Neural cell (in vitro differentiated cells): Measurements from ENCODE around the gene SLFN12. TPM values are rescaled to one million over a fixed set of nuclear protein-coding genes. Genes with fewer than 3 reads are reported as not detected.

Experiments
- H2AFZ ChIP-seq: fragments of 200-600, 300-800 bp; sonication (generic), shearing (Covaris generic); 2 replicates; pipeline ENCODE4 v1.6.0; 2014; ENCODE audit warnings: low read depth, mild to moderate bottlenecking, antibody characterized with exemption, low read length, moderate library complexity
- H3F3A ChIP-seq: fragments of 200-600 bp; shearing (Covaris generic); 2 replicates; pipeline ENCODE4 v1.6.1; 2016; ENCODE audit warnings: mild to moderate bottlenecking, moderate library complexity, mixed read lengths, antibody characterized with exemption, low read length; ENCODE audit not compliant: insufficient read depth, poor library complexity, severe bottlenecking
- H3K27ac ChIP-seq: fragments of 200-600, 300-800 bp; sonication (generic), shearing (Covaris generic); 2 replicates; pipeline ENCODE4 v1.5.1; 2014; ENCODE audit warnings: mild to moderate bottlenecking, low read length, moderate library complexity
- H3K27me3 ChIP-seq: fragments of 300-800, 200-600 bp; sonication (generic), shearing (Covaris generic); 2 replicates; pipeline ENCODE4 v1.6.0; 2014; ENCODE audit warnings: mild to moderate bottlenecking, low read depth, low read length, moderate library complexity; ENCODE audit not compliant: insufficient read depth
- H3K36me3 ChIP-seq: fragments of 300-800, 200-600 bp; sonication (generic), shearing (Covaris generic); 2 replicates; pipeline ENCODE4 v1.5.1; 2014; ENCODE audit warnings: mild to moderate bottlenecking, antibody characterized with exemption, low read length, moderate library complexity; ENCODE audit not compliant: insufficient read depth
- H3K4me2 ChIP-seq: fragments of 300-800, 200-600 bp; sonication (generic), shearing (Covaris generic); 2 replicates; pipeline ENCODE4 v1.6.0; 2014; ENCODE audit warnings: mild to moderate bottlenecking, low read length
- H3K4me3 ChIP-seq: fragments of 300-800, 200-600 bp; sonication (generic), shearing (Covaris generic); 2 replicates; pipeline ENCODE4 v1.5.1; 2014; ENCODE audit warnings: mild to moderate bottlenecking, low read length, moderate library complexity
- H3K79me2 ChIP-seq: fragments of 200-600 bp; shearing (Covaris generic); replicated peaks from 2 replicates; pipeline ENCODE4 v1.6.0; 2014; ENCODE audit warnings: mild to moderate bottlenecking, low read length, moderate library complexity; ENCODE audit not compliant: insufficient read depth
- H3K9ac ChIP-seq: fragments of 300-800, 200-600 bp; sonication (generic), shearing (Covaris generic); 2 replicates; pipeline ENCODE4 v1.6.1; 2016; ENCODE audit warnings: mild to moderate bottlenecking, low read length, mixed read lengths
- H3K9me2 ChIP-seq: fragments of 200-600 bp; shearing (Covaris generic); 2 replicates; pipeline ENCODE4 v1.6.1; 2016; ENCODE audit warnings: mild to moderate bottlenecking, low read length, mixed read lengths; ENCODE audit not compliant: insufficient read depth
- H3K9me3 ChIP-seq: fragments of 200-600, 300-800 bp; sonication (generic), shearing (Covaris generic); 2 replicates; pipeline ENCODE4 v1.6.1; 2016; ENCODE audit warnings: mild to moderate bottlenecking, mixed run types, low read length, moderate library complexity, mixed read lengths
- H4K20me1 ChIP-seq: fragments of 200-600 bp; shearing (Covaris generic); 2 replicates; pipeline ENCODE4 v1.6.1; 2016; ENCODE audit warnings: mild to moderate bottlenecking, mixed run types; ENCODE audit not compliant: insufficient read depth
- EP300 ChIP-seq: fragments of 450-650 bp; conservative IDR thresholded peaks from 2 replicates; pipeline ENCODE4 v1.6.1; 2014; ENCODE audit warnings: antibody characterized with exemption, mild to moderate bottlenecking, moderate library complexity; ENCODE audit not compliant: poor library complexity, severe bottlenecking
- EZH2 ChIP-seq: fragments of 200-600, 300-800 bp; shearing (Covaris generic), sonication (generic); IDR thresholded peaks from 2 replicates; pipeline ENCODE4 v1.6.1; 2014; ENCODE audit warnings: antibody characterized with exemption, low read length, borderline replicate concordance, mild to moderate bottlenecking; ENCODE audit not compliant: insufficient read depth, poor library complexity, severe bottlenecking
- MXI1 ChIP-seq: fragments of 450-650 bp; conservative IDR thresholded peaks from 2 replicates; pipeline ENCODE4 v1.6.1; 2014; ENCODE audit warnings: antibody characterized with exemption, mild to moderate bottlenecking; ENCODE audit not compliant: poor library complexity, severe bottlenecking
- POLR2AphosphoS5 ChIP-seq: IDR thresholded peaks from 2 replicates; pipeline ENCODE4 v1.6.1; 2012
- RAD21 ChIP-seq: fragments of 450-650 bp; conservative IDR thresholded peaks from 2 replicates; pipeline ENCODE4 v1.6.1; 2014; ENCODE audit warnings: antibody characterized with exemption, mild to moderate bottlenecking, moderate library complexity
- SMC3 ChIP-seq: fragments of 450-650 bp; conservative IDR thresholded peaks from 2 replicates; pipeline ENCODE4 v1.6.1; 2014; ENCODE audit warnings: antibody characterized with exemption, mild to moderate bottlenecking, moderate library complexity; ENCODE audit not compliant: poor library complexity
- TAF1 ChIP-seq: IDR thresholded peaks from 2 replicates; pipeline ENCODE4 v1.6.1; 2012; ENCODE audit warnings: low read depth
- polyA plus RNA-seq: library from polyadenylated mRNA; depleted of rRNA; stranded (reverse); fragments of >200 nt; gene quantifications from 2 replicates; pipeline ENCODE4 v1.2.3, GENCODE V29; 2014
- TF ChIP-seq, protein P1 (sequence below): fragments of 450-650 bp; IDR thresholded peaks from 2 replicates; pipeline ENCODE4 v1.5.1; 2014; ENCODE audit warnings: antibody characterized with exemption, mild to moderate bottlenecking, moderate library complexity; ENCODE audit not compliant: poor library complexity, severe bottlenecking
- TF ChIP-seq, protein P2 (sequence below): IDR thresholded peaks from 2 replicates; pipeline ENCODE4 v1.6.1; 2012; ENCODE audit warnings: borderline replicate concordance

SLFN12 gene
- polyA plus RNA-seq, 1 donor from 2014 or later = not detected

DNA sequence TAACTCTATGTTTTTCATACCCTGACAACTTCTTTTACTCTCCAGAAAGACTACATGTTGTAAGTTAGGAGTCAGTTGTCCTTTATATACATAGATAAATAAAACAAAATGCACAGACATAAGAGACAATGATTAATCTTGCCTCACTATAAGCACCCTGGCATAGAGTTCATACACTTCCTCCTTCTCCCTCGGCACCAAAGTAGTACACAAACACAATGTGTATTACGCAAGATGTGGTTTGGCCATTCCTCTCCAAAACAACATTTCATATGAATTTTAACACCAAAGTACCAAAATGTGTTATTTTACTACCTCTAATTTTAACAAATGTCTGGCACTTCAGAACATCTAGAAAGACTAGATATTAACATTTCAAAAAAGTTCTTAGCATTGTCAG is 41.6 kb downstream of the SLFN12 start:
- H2AFZ ChIP-seq = no peak overlapping the region
- no peaks in the 10 kb centered on the region for H3F3A ChIP-seq
- H3K4me3 ChIP-seq = no peak overlapping the region
- H4K20me1 ChIP-seq = no peaks in the 10 kb centered on the region
- no peaks in the 10 kb centered on the region for H3K79me2 ChIP-seq
- H3K9me2 ChIP-seq = no peaks in the 10 kb centered on the region
- no peaks in the 10 kb centered on the region for H3K36me3 ChIP-seq
- no peak overlapping the region for H3K4me2 ChIP-seq
- H3K9ac ChIP-seq = no peak overlapping the region
- no peaks in the 10 kb centered on the region for H3K9me3 ChIP-seq
- H3K27me3 ChIP-seq = no peaks in the 10 kb centered on the region
- no peak overlapping the region for H3K27ac ChIP-seq
- TF ChIP-seq EZH2 = no peak
- no peak for TF ChIP-seq RAD21
- no peak for TF ChIP-seq SMC3
- TF ChIP-seq, protein P1, sequence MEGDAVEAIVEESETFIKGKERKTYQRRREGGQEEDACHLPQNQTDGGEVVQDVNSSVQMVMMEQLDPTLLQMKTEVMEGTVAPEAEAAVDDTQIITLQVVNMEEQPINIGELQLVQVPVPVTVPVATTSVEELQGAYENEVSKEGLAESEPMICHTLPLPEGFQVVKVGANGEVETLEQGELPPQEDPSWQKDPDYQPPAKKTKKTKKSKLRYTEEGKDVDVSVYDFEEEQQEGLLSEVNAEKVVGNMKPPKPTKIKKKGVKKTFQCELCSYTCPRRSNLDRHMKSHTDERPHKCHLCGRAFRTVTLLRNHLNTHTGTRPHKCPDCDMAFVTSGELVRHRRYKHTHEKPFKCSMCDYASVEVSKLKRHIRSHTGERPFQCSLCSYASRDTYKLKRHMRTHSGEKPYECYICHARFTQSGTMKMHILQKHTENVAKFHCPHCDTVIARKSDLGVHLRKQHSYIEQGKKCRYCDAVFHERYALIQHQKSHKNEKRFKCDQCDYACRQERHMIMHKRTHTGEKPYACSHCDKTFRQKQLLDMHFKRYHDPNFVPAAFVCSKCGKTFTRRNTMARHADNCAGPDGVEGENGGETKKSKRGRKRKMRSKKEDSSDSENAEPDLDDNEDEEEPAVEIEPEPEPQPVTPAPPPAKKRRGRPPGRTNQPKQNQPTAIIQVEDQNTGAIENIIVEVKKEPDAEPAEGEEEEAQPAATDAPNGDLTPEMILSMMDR = no peak
- TF ChIP-seq EP300 = no peak
- TF ChIP-seq, protein P2, sequence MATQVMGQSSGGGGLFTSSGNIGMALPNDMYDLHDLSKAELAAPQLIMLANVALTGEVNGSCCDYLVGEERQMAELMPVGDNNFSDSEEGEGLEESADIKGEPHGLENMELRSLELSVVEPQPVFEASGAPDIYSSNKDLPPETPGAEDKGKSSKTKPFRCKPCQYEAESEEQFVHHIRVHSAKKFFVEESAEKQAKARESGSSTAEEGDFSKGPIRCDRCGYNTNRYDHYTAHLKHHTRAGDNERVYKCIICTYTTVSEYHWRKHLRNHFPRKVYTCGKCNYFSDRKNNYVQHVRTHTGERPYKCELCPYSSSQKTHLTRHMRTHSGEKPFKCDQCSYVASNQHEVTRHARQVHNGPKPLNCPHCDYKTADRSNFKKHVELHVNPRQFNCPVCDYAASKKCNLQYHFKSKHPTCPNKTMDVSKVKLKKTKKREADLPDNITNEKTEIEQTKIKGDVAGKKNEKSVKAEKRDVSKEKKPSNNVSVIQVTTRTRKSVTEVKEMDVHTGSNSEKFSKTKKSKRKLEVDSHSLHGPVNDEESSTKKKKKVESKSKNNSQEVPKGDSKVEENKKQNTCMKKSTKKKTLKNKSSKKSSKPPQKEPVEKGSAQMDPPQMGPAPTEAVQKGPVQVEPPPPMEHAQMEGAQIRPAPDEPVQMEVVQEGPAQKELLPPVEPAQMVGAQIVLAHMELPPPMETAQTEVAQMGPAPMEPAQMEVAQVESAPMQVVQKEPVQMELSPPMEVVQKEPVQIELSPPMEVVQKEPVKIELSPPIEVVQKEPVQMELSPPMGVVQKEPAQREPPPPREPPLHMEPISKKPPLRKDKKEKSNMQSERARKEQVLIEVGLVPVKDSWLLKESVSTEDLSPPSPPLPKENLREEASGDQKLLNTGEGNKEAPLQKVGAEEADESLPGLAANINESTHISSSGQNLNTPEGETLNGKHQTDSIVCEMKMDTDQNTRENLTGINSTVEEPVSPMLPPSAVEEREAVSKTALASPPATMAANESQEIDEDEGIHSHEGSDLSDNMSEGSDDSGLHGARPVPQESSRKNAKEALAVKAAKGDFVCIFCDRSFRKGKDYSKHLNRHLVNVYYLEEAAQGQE = no peak
- no peak for TF ChIP-seq POLR2AphosphoS5
- no peak for TF ChIP-seq MXI1
- TF ChIP-seq TAF1 = no peak

DNA sequence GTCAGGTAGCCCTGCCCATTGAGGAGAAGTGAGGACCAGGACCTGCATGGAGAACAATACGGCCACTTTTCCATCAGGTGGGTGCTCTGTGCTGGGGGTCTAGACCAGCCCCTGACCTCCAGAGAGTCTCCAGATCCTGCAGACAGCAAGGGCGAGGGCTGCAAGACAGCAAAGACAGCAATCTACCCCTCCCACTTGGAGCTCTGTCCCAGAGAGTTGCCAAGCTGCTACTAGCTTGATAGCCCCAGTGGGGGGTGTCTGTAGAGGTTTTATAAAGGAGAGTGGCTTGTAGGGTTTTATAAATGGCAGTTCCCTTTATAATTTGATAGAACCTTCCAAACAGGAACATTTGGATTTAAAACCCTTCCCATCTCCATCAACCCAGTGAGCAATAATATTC is 42.1 kb downstream of the SLFN12 start:
- Histone ChIP-seq H3K9me3 (no peaks in the 10 kb centered on the region), H3K4me3 (no peak overlapping the region), H3K27ac (no peak overlapping the region), H3K27me3 (no peaks in the 10 kb centered on the region), H3K36me3 (no peaks in the 10 kb centered on the region), H3K79me2 (no peaks in the 10 kb centered on the region), H4K20me1 (no peaks in the 10 kb centered on the region), H3K9ac (no peak overlapping the region), H3K9me2 (no peaks in the 10 kb centered on the region), H2AFZ (no peak overlapping the region), H3F3A (no peaks in the 10 kb centered on the region), H3K4me2 (no peak overlapping the region)
- TF ChIP-seq POLR2AphosphoS5 (no peak), MXI1 (no peak), EP300 (no peak), SMC3 (no peak), RAD21 (no peak), TAF1 (no peak), EZH2 (no peak)
- TF ChIP-seq, protein P1 = no peak
- TF ChIP-seq, protein P2 = no peak
